COLO668 (cell line): ENCODE results near the gene CFAP70.
"Not testable (repeated sequence)": the region's sequence is repeated elsewhere in the genome, so short reads cannot be mapped to it uniquely, and the experiment has no call there.

Experiments used
- DNase-seq: peaks from one replicate; lab custom pipeline; 2025; ENCODE audit not compliant: unreplicated experiment; lab: John Stamatoyannopoulos, UW

Gene CFAP70

GRCh38 chr10:73258612-73259011, 100.1 kb downstream of the CFAP70 start:
- not testable (repeated sequence) for DNase-seq

- no peak for DNase-seq
Measured at GRCh38 chr10:73253225-73253555, 105.5 kb downstream of the CFAP70 start.

DNA sequence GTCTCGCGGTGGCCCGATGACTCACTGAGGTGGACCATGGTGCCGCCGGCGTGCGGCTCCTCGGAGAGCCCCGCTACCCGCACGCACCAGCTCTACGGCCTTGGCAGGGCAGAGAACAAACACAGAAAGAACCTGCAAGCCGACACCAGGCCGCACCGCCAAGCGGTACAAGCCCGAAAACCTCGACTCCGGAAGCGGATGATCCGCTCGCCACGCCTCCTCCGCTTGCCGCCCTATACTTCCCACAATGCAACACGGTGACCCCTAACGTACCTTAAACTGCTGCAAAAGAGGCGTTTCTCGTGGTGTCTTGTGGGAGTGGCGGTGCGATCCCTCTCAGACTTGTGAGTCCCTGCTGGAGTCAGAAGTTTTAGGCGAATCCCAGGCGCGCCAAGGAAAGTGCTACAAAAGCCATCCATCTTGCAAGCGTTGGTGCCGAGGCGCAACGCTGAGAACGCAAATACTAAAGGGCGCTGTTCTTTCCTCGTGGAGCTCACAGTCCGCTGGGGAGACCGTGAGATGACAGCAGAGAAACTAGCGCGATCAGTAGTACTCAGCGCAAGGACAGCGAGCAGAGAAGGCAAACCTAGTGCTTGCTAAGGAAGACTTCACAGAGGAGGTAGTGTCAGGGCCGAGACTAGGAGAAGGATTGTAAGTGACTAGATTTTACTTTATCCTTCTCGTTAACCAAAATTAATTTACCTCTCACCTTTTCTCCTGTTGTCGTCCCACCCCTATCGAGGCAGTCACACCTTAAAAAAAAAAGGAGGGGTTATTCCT, 106.0 kb downstream of the CFAP70 start, which contains the start of gene MRPS16:
MRPS16 (minus strand) TSS at position 200 of the 780 bp plus-strand sequence; CDS start at position 38, 162 bp downstream.
- peak; percentile 88 for DNase-seq

GRCh38 chr10:73251683-73252444, 106.8 kb downstream of the CFAP70 start:
- peak; percentile 16 for DNase-seq

GRCh38 chr10:73248259-73248724, 110.4 kb downstream of the CFAP70 start:
- DNase-seq, result no peak

GRCh38 chr10:73247509-73248258, 111.0 kb downstream of the CFAP70 start:
- no peak for DNase-seq

DNA sequence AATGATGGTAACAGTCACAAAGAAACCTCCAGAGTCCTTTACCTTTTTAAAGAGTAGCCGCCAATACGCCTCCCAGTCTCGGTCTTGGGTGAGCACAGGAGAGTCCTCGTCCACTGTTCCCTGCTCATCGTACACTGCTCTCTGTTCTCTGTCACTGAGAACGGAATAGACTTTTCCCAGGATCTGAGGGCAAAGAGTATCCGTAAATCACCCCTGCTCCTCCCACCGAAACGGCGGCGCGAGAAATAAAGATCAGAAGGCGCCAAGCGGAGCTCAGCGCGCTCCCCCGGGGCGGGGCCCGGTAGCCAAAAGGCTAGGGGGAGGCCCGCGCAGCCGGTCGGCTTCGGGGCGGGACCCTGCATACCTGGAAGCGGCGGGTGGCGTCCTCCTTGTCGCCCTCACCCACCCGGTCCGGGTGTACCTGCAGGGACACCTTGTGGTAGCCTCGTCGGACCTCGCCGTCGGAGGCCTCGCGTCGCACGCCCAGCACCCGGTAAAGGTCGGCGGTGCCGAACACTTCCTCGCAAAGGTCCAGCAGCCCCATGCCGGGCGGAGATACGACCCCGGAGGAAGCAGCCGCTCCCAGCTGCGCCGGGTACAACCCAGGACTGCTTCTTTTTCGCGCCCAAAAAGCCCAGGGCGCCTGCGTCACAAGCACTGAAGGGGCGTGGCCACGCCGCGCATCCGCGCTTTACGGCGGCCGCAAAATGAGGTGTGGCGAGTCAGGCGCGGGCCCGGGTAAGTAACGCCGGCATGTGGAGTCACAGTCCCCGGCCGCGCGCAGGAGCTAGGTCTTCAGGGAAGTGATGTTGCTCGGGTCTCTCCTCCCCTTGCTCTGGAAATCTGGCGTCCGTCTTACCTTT, 111.8 kb downstream of the CFAP70 start, which contains the start of gene DNAJC9:
DNAJC9 (minus strand) TSS at position 610 of the 863 bp plus-strand sequence; CDS start at position 544, 66 bp downstream.
- peak; percentile 94 for DNase-seq

GRCh38 chr10:73246322-73246645, 112.4 kb downstream of the CFAP70 start:
- no peak for DNase-seq

GRCh38 chr10:73244866-73245477, 113.7 kb downstream of the CFAP70 start:
- no peak for DNase-seq

DNA sequence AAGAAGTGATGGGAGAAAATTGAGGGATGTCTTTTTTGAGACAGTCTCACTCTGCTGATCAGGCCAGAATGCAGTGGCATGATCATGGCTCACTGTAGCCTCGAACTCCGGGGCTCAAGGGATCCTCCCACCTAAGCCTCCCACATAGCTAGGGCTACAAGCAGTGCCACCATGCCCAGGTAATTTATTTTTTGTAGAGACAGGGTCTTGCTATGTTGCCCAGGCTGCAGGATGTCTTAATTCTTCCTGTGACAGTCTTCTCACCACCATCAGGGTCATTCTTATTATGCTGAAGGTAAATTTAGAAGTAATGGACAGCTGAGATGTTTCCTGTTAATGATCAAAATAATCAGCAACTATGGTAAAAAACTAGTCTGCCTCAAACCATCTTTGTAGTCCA, 118.8 kb downstream of the CFAP70 start:
- DNase-seq, result no peak

GRCh38 chr10:73238990-73239566, 119.6 kb downstream of the CFAP70 start:
- no peak for DNase-seq

DNA sequence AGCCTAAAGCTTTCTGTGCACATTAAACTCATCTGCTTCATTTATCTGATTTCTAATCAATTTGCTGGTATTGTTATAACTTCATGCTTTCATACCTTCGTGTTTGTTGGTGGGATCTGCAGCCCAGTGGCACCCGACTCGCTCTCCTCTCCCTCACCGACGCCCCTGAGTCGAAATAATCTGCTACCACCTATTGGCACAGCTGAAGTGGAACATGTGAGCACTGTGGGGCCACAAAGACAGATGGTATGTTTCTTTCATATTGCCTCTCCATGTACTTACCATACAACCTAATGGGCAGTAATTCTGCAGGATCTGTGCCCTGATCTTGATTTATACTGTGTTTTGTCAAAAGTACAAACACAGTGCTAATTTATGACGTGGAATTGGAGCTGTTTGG, 124.0 kb downstream of the CFAP70 start:
- DNase-seq, result no peak

DNA sequence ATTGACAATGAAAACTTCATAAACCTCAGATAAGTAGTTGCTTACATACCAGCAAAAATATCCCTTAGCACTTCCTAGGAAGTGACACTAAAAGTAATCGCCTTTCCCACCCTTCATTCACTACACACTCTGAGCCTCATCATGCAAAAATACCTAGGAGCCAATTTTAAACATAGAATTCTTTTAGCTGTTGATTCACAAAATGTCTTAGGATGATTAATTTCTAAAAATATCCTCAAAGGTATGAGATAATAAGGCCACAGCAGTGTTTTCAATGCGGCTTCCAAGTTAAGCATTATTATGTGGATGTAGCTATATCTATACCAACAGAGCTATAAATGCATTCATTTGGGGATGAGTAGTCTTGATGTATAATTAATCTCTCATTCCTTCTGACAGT, 124.8 kb downstream of the CFAP70 start:
- no peak for DNase-seq

GRCh38 chr10:73232887-73233286, 125.8 kb downstream of the CFAP70 start:
- DNase-seq, result no peak

- DNase-seq, result no peak
Measured at GRCh38 chr10:73229567-73229966, 129.1 kb downstream of the CFAP70 start.

GRCh38 chr10:73228247-73228646, 130.4 kb downstream of the CFAP70 start:
- DNase-seq, result no peak

GRCh38 chr10:73226663-73227062, 132.0 kb downstream of the CFAP70 start:
- no peak for DNase-seq

GRCh38 chr10:73225518-73225917, 133.1 kb downstream of the CFAP70 start:
- DNase-seq, result no peak

DNA sequence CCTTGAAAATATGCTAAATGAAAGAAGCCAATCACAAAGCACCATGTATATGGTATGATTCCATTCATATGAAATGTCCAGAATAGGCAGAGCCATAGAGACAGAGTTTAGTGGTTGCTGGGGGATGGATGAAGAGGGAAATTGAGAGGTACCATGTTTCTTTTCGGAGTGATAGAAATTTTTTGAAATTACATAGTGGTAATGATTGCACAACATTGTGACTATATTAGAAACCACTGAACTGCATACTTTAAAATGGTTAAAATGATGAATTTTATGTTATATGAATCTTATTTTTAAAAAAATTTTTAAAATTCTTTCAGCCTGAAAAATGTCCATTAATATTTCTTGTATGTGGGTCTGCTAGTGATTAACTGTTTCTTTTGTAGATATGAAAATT, 137.7 kb downstream of the CFAP70 start:
- DNase-seq, result no peak

GRCh38 chr10:73219384-73219783, 139.3 kb downstream of the CFAP70 start:
- no peak for DNase-seq
